Nephron (organoid): ENCODE measurements around the gene YARS1.

ENCODE experiments used
- H3K27ac Mint-ChIP-seq, 3 experiments: 2 replicates each; pipeline ENCODE4 v1.8.0; 2020; ENCODE audit warnings: mixed read lengths in 3 of 3, mild to moderate bottlenecking in 2 of 3, moderate library complexity in 1 of 3
- H3K27me3 Mint-ChIP-seq: 2 replicates; pipeline ENCODE4 v1.8.0; 2021; ENCODE audit warnings: low read depth, mild to moderate bottlenecking, moderate library complexity, mixed read lengths
- H3K36me3 Mint-ChIP-seq: 2 replicates; pipeline ENCODE4 v1.8.0; 2020; ENCODE audit warnings: low read depth, mixed read lengths
- H3K4me1 Mint-ChIP-seq: 2 replicates; pipeline ENCODE4 v1.8.0; 2020; ENCODE audit warnings: mixed read lengths
- H3K4me3 Mint-ChIP-seq, 3 experiments: 2 replicates each; pipeline ENCODE4 v1.8.0; 2020; ENCODE audit warnings: mild to moderate bottlenecking in 3 of 3, mixed read lengths in 3 of 3, moderate library complexity in 2 of 3
- H3K9me3 Mint-ChIP-seq: 2 replicates; pipeline ENCODE4 v1.8.0; 2020; ENCODE audit warnings: mixed read lengths
- TF ChIP-seq, protein P1 (sequence below), 3 experiments: fragments of 200-600 bp; sonication (generic); IDR thresholded peaks; one replicate each; pipeline ENCODE4 v1.5.0; 2021; ENCODE audit warnings: antibody characterized with exemption in 3 of 3; ENCODE audit not compliant: unreplicated experiment in 3 of 3

Gene YARS1

GRCh38 chr1:32755810-32756159, 61.4 kb downstream of the YARS1 start:
- TF ChIP-seq, protein P1, sequence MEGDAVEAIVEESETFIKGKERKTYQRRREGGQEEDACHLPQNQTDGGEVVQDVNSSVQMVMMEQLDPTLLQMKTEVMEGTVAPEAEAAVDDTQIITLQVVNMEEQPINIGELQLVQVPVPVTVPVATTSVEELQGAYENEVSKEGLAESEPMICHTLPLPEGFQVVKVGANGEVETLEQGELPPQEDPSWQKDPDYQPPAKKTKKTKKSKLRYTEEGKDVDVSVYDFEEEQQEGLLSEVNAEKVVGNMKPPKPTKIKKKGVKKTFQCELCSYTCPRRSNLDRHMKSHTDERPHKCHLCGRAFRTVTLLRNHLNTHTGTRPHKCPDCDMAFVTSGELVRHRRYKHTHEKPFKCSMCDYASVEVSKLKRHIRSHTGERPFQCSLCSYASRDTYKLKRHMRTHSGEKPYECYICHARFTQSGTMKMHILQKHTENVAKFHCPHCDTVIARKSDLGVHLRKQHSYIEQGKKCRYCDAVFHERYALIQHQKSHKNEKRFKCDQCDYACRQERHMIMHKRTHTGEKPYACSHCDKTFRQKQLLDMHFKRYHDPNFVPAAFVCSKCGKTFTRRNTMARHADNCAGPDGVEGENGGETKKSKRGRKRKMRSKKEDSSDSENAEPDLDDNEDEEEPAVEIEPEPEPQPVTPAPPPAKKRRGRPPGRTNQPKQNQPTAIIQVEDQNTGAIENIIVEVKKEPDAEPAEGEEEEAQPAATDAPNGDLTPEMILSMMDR (IDR thresholded peaks at IDR 0.05; ENCODE audit: unreplicated experiment in 3 of 3), result no peak
- Mint-ChIP-seq H3K4me1 (peaks cover 36% of the 10 kb centered on the region), H3K27me3 (peaks cover 7% of the 10 kb centered on the region), H3K27ac (peak overlapping the region in 2 of 3 experiments; percentile 36 to 98), H3K9me3 (no peaks in the 10 kb centered on the region), H3K4me3 (peak overlapping the region; percentile 93 to 96 (median 95)), H3K36me3 (no peaks in the 10 kb centered on the region)

DNA sequence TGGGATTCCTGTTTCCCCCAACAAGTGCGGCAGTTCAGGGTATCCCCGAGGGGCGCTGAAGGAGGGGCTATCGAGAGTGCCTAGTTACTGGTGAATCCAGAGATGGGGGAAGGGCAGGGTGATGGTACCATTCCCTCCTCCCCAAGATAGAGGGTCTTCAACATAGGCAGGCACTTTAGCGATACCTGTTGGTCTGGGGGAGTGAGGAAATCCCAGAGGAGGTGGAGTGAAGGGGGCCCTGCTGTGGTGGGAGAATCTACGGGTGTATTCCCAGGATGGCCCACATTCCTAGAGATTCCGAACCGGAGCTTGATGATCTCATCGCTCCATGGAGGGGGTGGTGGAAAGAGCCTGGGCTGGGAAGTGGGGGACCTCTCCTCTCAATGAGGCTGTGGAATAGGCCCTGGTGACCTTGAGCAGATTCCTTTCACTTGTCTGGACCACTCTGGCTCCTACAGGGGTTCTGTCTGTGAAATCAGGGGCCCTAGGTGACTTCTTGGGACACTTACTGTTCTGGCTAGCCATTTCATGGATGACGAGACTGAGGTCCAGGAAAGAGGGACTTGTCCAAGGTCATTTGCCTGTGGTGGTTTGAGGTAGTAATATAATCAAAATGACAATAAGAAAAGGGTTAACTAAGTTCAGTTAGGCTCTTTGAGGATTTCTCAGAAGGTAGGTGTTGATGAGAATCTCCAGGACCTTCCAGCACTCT, 61.9 kb downstream of the YARS1 start:
- Mint-ChIP-seq H3K4me3 (peak overlapping the region; percentile 93 to 96 (median 95)), H3K9me3 (no peaks in the 10 kb centered on the region), H3K27ac (peak overlapping the region in 2 of 3 experiments; percentile 74 to 98), H3K27me3 (peaks cover 4% of the 10 kb centered on the region), H3K36me3 (no peaks in the 10 kb centered on the region), H3K4me1 (peaks cover 33% of the 10 kb centered on the region)
- TF ChIP-seq, protein P1 (IDR thresholded peaks at IDR 0.05; ENCODE audit: unreplicated experiment in 3 of 3), result no peak

DNA sequence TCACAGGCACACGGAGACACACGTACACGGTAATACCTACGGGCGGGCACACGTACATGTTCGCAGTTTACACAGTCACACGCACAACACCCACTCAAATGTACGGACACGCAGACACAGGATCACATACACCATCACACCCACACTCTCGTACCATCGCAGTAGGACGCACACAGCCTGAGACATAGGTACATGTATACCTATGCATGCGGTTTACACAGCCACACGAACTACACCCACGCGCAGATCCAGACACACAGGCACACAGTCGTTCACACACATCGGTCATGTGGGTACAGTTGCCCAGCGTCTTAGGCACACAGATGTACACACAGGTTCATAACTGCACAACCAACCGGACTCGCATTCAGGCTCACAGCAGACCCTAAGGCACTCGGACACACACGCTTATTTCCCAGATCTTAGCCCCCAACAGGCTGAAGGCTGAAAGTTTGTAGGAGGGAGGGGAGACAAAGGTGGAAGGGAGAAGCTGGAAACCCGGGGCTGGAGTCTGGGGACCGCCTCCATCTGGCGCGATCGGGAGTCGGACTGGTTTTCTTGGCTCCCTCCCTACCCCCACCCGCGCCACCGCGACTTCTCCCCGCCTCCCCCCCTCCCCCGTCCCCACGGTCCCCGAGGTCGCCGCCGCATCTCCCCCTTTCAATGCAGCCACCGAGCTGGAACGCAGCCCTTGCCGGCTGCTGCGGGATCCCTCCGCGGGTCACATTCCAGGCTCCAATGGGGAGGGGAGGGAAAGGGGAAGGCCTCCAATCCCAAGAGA, 62.7 kb downstream of the YARS1 start:
- Mint-ChIP-seq H3K4me1 (peaks cover 26% of the 10 kb centered on the region), H3K27me3 (peaks cover 3% of the 10 kb centered on the region), H3K27ac (peak overlapping the region; percentile 48 to 98 (median 91)), H3K36me3 (no peaks in the 10 kb centered on the region), H3K9me3 (no peaks in the 10 kb centered on the region), H3K4me3 (peak overlapping the region; percentile 93 to 96 (median 95))
- TF ChIP-seq, protein P1 (IDR thresholded peaks at IDR 0.05; ENCODE audit: unreplicated experiment in 3 of 3), result no peak

DNA sequence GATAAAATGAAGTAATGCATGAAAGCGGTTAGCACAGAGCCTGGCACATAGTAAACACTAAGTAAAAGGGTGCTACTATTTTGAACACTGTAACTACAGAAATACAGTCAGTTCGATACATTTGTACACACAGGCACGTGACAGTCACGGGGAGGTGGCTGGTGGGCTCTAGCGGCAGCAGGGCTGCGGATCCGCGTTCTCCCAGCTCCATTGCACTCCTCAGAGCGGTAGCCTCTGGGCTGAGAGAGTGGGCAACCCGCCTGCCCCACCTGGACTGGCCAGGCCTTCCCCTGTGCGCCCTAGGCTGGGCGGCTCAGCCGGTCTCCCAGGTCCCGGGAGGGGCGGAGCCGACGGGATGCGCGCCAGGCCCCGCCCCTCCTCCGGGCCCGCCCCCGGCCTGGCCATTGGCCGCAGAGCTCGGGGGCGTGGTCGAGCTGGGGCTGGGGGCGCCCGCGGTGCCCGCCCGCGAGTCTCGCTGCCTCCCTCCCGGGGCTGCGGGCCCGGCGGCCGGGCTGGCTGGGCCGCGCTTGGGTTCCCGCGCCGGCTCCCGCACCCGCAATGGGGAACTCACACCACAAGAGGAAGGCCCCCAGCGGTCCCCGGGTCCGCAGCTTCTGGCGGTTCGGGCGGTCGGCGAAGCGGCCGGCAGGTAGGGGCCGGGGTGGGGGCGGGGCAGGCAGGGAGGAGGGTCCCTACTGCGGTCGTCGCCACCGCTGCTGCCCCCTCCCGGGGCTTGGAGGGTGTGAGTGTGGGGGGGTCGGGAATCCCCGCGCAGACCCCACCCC, 63.4 kb downstream of the YARS1 start:
- Mint-ChIP-seq H3K4me3 (peak overlapping the region; percentile 93 to 96 (median 95)), H3K36me3 (no peaks in the 10 kb centered on the region), H3K27ac (peak overlapping the region; percentile 48 to 98 (median 91)), H3K27me3 (peaks cover 3% of the 10 kb centered on the region), H3K9me3 (no peaks in the 10 kb centered on the region), H3K4me1 (peaks cover 24% of the 10 kb centered on the region)
- TF ChIP-seq, protein P1 (IDR thresholded peaks at IDR 0.05; ENCODE audit: unreplicated experiment in 3 of 3), result no peak

GRCh38 chr1:32749771-32750170, 67.4 kb downstream of the YARS1 start:
- Mint-ChIP-seq H3K4me3 (peak overlapping the region in 1 of 3 experiments; percentile 20), H3K4me1 (peaks cover 11% of the 10 kb centered on the region)

More at GRCh38 chr1:32749771-32750170, 67.4 kb downstream of the YARS1 start:
- no peaks in the 10 kb centered on the region for H3K27me3 Mint-ChIP-seq
- TF ChIP-seq, protein P1 (IDR thresholded peaks at IDR 0.05; ENCODE audit: unreplicated experiment in 3 of 3), result no peak
- no peak overlapping the region for H3K27ac Mint-ChIP-seq
- H3K9me3 Mint-ChIP-seq, result no peaks in the 10 kb centered on the region
- H3K36me3 Mint-ChIP-seq, result no peaks in the 10 kb centered on the region
